ENCODE results near the gene PID1. TPM values are rescaled to one million over a fixed set of nuclear protein-coding genes. Genes with fewer than 3 reads are reported as not detected.
A peak's percentile ranks its signal among the peaks of the same experiment; 100 is the strongest.

PID1 gene
- total and polyA plus RNA-seq, 11 donors = 2.1 to 17.7 (median 7.1) TPM

DNA sequence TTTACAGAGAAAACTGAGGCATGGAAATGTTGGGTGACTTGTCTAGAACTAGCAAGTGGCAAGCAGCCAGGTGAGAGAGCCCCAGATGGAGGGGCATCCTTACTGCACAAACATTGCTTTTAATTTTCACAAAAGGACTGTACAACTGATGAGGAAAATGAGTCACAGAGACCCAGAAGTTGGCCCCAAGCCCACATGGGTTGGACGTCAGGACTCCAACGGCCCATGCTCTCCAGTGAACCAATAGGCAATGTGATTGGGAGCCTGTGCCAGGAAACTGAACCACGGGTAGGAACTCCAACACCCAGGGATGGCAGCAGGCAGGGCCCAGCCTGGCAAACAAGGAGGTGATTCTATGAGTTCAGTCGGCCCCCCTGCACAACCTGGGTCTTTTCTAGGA is 50.8 kb downstream of the PID1 start:
- no peak for TF ChIP-seq POLR2A (IDR thresholded peaks at IDR 0.05)
- TF ChIP-seq, protein P1, sequence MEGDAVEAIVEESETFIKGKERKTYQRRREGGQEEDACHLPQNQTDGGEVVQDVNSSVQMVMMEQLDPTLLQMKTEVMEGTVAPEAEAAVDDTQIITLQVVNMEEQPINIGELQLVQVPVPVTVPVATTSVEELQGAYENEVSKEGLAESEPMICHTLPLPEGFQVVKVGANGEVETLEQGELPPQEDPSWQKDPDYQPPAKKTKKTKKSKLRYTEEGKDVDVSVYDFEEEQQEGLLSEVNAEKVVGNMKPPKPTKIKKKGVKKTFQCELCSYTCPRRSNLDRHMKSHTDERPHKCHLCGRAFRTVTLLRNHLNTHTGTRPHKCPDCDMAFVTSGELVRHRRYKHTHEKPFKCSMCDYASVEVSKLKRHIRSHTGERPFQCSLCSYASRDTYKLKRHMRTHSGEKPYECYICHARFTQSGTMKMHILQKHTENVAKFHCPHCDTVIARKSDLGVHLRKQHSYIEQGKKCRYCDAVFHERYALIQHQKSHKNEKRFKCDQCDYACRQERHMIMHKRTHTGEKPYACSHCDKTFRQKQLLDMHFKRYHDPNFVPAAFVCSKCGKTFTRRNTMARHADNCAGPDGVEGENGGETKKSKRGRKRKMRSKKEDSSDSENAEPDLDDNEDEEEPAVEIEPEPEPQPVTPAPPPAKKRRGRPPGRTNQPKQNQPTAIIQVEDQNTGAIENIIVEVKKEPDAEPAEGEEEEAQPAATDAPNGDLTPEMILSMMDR (IDR thresholded peaks at IDR 0.05) = no peak
- H3K4me1 ChIP-seq = peaks cover 0 to 5% (median 0%) of the 10 kb centered on the region in 12 donors
- H3K27me3 ChIP-seq = no peaks in the 10 kb centered on the region
- 59 to 89% (median 69%) methylated on average over 4 of the region's 4 CpGs for WGBS, 4 donors
- H3K9me3 ChIP-seq = peaks cover 0 to 6% (median 0%) of the 10 kb centered on the region in 12 donors
- ATAC-seq (no peak), DNase-seq (no peak)
- H3K4me3 ChIP-seq = no peak overlapping the region
- no peaks in the 10 kb centered on the region for H3K36me3 ChIP-seq
- no peak overlapping the region for H3K27ac ChIP-seq
- intact Hi-C loops (cut with DNase I) = no loop called here

DNA sequence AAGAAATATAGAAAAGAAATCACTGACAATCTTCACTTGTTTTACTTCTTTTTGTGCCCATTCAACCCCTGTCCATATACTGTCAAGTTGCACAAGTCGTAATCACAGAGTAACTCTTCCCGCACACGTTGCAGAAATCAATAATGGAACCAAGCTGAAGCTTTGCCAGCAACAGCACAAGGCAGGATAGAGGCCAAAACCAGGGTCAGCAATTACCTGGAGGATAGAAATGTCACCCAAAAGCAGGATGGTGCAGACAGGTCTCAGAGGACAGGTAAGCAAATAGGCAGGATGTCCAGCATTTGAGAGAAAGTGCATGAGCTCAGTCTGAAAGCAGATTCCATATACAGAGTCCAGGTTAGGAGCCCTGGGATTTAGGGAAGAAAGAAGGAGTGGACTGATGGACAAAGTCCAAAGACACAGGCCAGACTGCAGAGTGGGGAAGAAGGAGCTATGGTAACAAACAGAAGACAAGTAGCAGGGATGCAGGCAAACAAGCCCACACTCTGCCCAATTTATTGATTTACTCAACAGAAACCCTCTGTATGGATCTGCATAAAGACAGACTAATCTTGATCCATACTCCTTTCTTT is 52.7 kb downstream of the PID1 start:
- intact Hi-C loops (cut with DNase I) = no loop called here
- Histone ChIP-seq H3K27me3 (no peaks in the 10 kb centered on the region), H3K4me3 (no peak overlapping the region), H3K36me3 (no peaks in the 10 kb centered on the region), H3K9me3 (peaks cover 0 to 6% (median 0%) of the 10 kb centered on the region in 12 donors), H3K27ac (no peak overlapping the region), H3K4me1 (peaks cover 0 to 5% (median 0%) of the 10 kb centered on the region in 12 donors)
- TF ChIP-seq, protein P1 (IDR thresholded peaks at IDR 0.05) = no peak
- no peak for TF ChIP-seq POLR2A (IDR thresholded peaks at IDR 0.05)
- WGBS, 4 donors = 66 to 86% (median 82%) methylated on average over 3 of the region's 3 CpGs
- ATAC-seq = no peak
- DNase-seq = no peak

DNA sequence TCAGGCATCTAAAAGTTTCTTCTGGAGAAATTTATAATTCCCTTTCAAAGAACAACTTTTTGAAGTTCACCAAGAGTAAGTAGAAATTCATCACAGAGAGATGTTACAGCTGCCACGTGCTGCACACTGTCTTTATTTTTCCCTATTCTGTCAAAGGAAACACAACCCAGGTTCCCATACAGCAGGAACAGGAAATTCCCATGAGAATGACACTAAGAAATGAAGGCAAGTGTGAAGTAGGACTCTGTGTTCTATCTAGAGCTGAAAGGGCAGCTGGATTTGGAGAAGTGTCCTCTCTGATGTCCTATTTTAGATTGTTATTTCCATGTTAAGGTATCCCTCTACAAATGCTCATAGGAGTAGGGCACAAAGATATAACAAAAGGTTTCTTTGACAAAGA is 58.8 kb downstream of the PID1 start:
- Histone ChIP-seq H3K36me3 (no peaks in the 10 kb centered on the region), H3K27me3 (no peaks in the 10 kb centered on the region), H3K9me3 (peaks cover 0 to 7% (median 0%) of the 10 kb centered on the region in 12 donors), H3K4me3 (no peak overlapping the region), H3K4me1 (peaks cover 0 to 5% (median 0%) of the 10 kb centered on the region in 12 donors), H3K27ac (no peak overlapping the region)
- DNase-seq (no peak), ATAC-seq (peak in 2 of 4 donors; percentile 44 to 56)
- TF ChIP-seq, protein P1 (IDR thresholded peaks at IDR 0.05) = no peak
- no peak for TF ChIP-seq POLR2A (IDR thresholded peaks at IDR 0.05)
- intact Hi-C loops (cut with DNase I) = no loop called here
- 0% methylated on average over 1 of the region's 1 CpG for WGBS, 4 donors

DNA sequence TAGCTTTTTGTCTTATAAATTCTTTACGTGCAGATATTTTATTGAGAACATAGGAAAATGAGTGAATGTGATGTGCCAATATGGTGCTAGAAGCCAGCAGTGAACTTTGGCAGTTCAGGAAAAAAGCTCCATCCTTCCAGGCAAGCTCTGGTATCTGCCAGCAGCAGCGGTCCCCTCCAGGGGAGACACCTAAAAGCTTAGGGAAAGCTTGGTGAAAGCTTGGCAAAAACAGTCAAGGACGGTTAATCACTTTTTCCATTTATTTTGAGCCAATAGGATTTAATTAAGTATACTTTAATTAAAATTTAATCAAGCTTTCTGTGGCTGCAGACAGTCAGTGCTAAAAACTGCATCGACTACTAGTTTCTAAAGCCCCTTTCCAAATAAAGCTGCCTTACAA is 60.4 kb downstream of the PID1 start:
- ATAC-seq (no peak), DNase-seq (no peak)
- intact Hi-C loops (cut with DNase I) = no loop called here
- no peak overlapping the region for H3K27ac ChIP-seq
- peaks cover 0 to 7% (median 0%) of the 10 kb centered on the region in 12 donors for H3K9me3 ChIP-seq
- no peak overlapping the region for H3K4me3 ChIP-seq
- no peak for TF ChIP-seq POLR2A (IDR thresholded peaks at IDR 0.05)
- TF ChIP-seq, protein P1 (IDR thresholded peaks at IDR 0.05) = no peak
- H3K27me3 ChIP-seq = no peaks in the 10 kb centered on the region
- WGBS, 4 donors = 79 to 87% (median 84%) methylated on average over 4 of the region's 4 CpGs
- H3K36me3 ChIP-seq = no peaks in the 10 kb centered on the region
- no peaks in the 10 kb centered on the region for H3K4me1 ChIP-seq
